ENCODE measurements around the gene LRRC1. TPM values are rescaled to one million over a fixed set of nuclear protein-coding genes. Genes with fewer than 3 reads are reported as not detected.

The LRRC1 gene
- 6.3 and 6.6 TPM in 2 replicates for total RNA-seq (2013; cell fraction: nucleolus; rRNA removed)
- total RNA-seq (2014; rRNA removed) (0.79 and 0.87 TPM in 2 replicates), total RNA-seq (2014; rRNA removed; fragmentation: Illumina TruSeq; extraction: Trizol) (0.72 and 0.78 TPM in 2 replicates), total RNA-seq (2021) (0.29 and 0.69 TPM in 2 replicates), polyA plus RNA-seq (2011; rRNA removed) (9.3 and 10.4 TPM in 2 replicates), polyA plus RNA-seq (2014; fragmentation: Illumina TruSeq; extraction: Trizol) (0.48 and 0.57 TPM in 2 replicates), polyA plus RNA-seq (2014; fragmentation: Nextera tagmentation; extraction: Ambion mirVana) (under 1 TPM; 0.35 to 0.89 TPM), polyA plus RNA-seq (2014; rRNA removed) (0.35 and 0.56 TPM in 2 replicates), polyA plus RNA-seq (2016; fragmentation: Nextera tagmentation; extraction: Ambion mirVana) (under 1 TPM; 0.42 to 0.52 TPM), polyA minus RNA-seq (2011; rRNA and poly(A)+ RNA removed) (7.2 and 11.3 TPM in 2 replicates), Bru-seq, nascent RNA (percentile 60 among the genes with signal in this experiment), BruChase-seq, experiment 1, labeled RNA remaining after a 6-hour chase (percentile 48 among the genes with signal in this experiment), BruChase-seq, experiment 2, labeled RNA remaining after a 2-hour chase (percentile 55 among the genes with signal in this experiment)
- polyA plus RNA-seq (2011; ENCODE audit: low read depth), result 0.12 TPM
- 6.0 TPM in 2 replicates for polyA plus RNA-seq (2011; cell fraction: cytosol; rRNA removed)
- polyA plus RNA-seq (2011; cell fraction: nucleus; rRNA removed), result 26.0 and 27.7 TPM in 2 replicates
- 0.23 and 0.27 TPM in 2 replicates for polyA plus RNA-seq (2012)
- polyA minus RNA-seq (2011; cell fraction: cytosol; rRNA and poly(A)+ RNA removed), result 2.4 and 2.7 TPM in 2 replicates
- 12.2 and 14.1 TPM in 2 replicates for polyA minus RNA-seq (2011; cell fraction: nucleus; rRNA and poly(A)+ RNA removed)
- long read RNA-seq, experiment 1, partial matches to known transcripts, result 2 of 6 reads
- long read RNA-seq, experiment 1, other reads (novel, unspliced or antisense), result 3 of 6 reads
- long read RNA-seq, experiment 2, partial matches to known transcripts, result 3 of 13 reads
- long read RNA-seq, experiment 2, other reads (novel, unspliced or antisense), result 7 of 13 reads

GRCh38 chr6:53794720-53795339, at the start of gene LRRC1:
LRRC1 (plus strand) TSS chr6:53795005; CDS start chr6:53795257, 252 bp downstream.
- DNase-seq (ENCODE audit: low read depth, low spot score) (peak; percentile 44), ATAC-seq (peak; percentile 78), FAIRE-seq (no peak)
- Histone ChIP-seq H3K4me2 (ENCODE audit: control insufficient read depth, insufficient read depth) (peak within 1 kb of the TSS; percentile 96), H3K79me2 (ENCODE audit: control insufficient read depth, insufficient read depth, low read length) (no peaks in the 10 kb centered on the region), H3K27ac (ENCODE audit: control insufficient read depth, insufficient read depth) (no peak within 1 kb of the TSS), H4K20me1 (ENCODE audit: control insufficient read depth, insufficient read depth) (no peaks in the 10 kb centered on the region), H3K27me3 (replicated peaks in 1 of 2; ENCODE audit: control insufficient read depth in 2 of 2, insufficient read depth in 2 of 2, low read length in 1 of 2) (peaks cover 0 to 5% of the 10 kb centered on the region in 2 experiments; a peak in 1 of 4 replicates), H3K4me3 (peak within 1 kb of the TSS; percentile 72), H3K9ac (ENCODE audit: control insufficient read depth, insufficient read depth, low read length) (peak within 1 kb of the TSS; percentile 32), H3K36me3 (ENCODE audit: control insufficient read depth in 2 of 2, insufficient read depth in 2 of 2, low read length in 1 of 2) (no peaks in the 10 kb centered on the region), H3K9me3 (replicated peaks; ENCODE audit: control insufficient read depth, insufficient read depth, low read length) (no peaks in the 10 kb centered on the region), H2AFZ (ENCODE audit: control insufficient read depth, low read depth, low read length) (peak within 1 kb of the TSS; percentile 82), H3K4me1 (ENCODE audit: control insufficient read depth, insufficient read depth, low read length) (peaks cover 7% of the 10 kb centered on the region; the same call in 1 of the 2 replicates)
- WGBS (ENCODE audit: insufficient coverage, insufficient replicate concordance, low lambda C conversion rate, missing lambda C conversion rate), result under 1% methylated on average over 70 of the region's 75 CpGs
- SMC1A ChIA-PET (ENCODE audit: uncharacterized antibody, unreplicated experiment), result interaction anchor here (0.7 to 4.1 kb wide), 4 partner anchors 9 to 301 kb away, joined by 3 to 15 read pairs (median 4); no protein-coding TSS in a partner anchor
- RAD21 ChIA-PET (ENCODE audit: unreplicated experiment), result interaction anchor here (1.0 to 3.1 kb wide), 6 partner anchors 38 to 176 kb away, joined by 3 to 43 read pairs (median 3); no protein-coding TSS in a partner anchor
- in situ Hi-C loops (cut with MboI) (no loop called here), intact Hi-C loops (cut with micrococcal nuclease; ENCODE audit: unreplicated experiment) (loop anchor here (1.0 to 10.0 kb wide), 3 partner anchors 120 to 248 kb away; partner anchors contain the start of gene GCLC)
- POLR2A ChIA-PET, result no interaction called here
- no TSS peak for BruUV-seq (replicated peaks)
- CTCF ChIA-PET, result interaction anchor here (0.6 to 2.6 kb wide), 7 partner anchors 16 to 350 kb away, joined by 3 to 18 read pairs (median 3); no protein-coding TSS in a partner anchor
- TF ChIP-seq RFX5 (IDR thresholded peaks at IDR 0.05; ENCODE audit: low read depth, low read length) (no peak), REST (IDR thresholded peaks at IDR 0.05; ENCODE audit: low read depth, low read length) (no peak), ZNF274 (IDR thresholded peaks at IDR 0.05; ENCODE audit: insufficient read depth, insufficient read length) (no peak), ZSCAN29 (IDR thresholded peaks at IDR 0.05) (peak; percentile 69; the same call in 1 of the 2 replicates), SIN3A (IDR thresholded peaks at IDR 0.05; ENCODE audit: low read depth, low read length) (peak; percentile 42; the same call in 1 of the 2 replicates), CREM (IDR thresholded peaks at IDR 0.05; ENCODE audit: low read depth) (no peak), PKNOX1 (IDR thresholded peaks at IDR 0.05) (no peak), LARP7 (IDR thresholded peaks at IDR 0.05) (peak; percentile 39; the same call in 1 of the 2 replicates), FOS (IDR thresholded peaks at IDR 0.05; ENCODE audit: borderline replicate concordance, extremely low read depth, insufficient read length) (no peak), YY1 (IDR thresholded peaks at IDR 0.05; ENCODE audit: low read depth, low read length) (peak; percentile 56; the same call in 1 of the 2 replicates), HSF1 (IDR thresholded peaks at IDR 0.05; ENCODE audit: low read depth, low read length) (no peak), RB1 (IDR thresholded peaks at IDR 0.05; ENCODE audit: borderline replicate concordance) (no peak; the same call in 1 of the 2 replicates), BMI1 (IDR thresholded peaks at IDR 0.05; ENCODE audit: borderline replicate concordance) (no peak), SIX5 (IDR thresholded peaks at IDR 0.05; ENCODE audit: low read depth, low read length, severe bottlenecking) (no peak)

All from GM12878 (cell line).